HG03175 (cell line): ENCODE measurements around the gene MTF1.
A peak's percentile ranks its signal among the peaks of the same experiment; 100 is the strongest.
"Not testable (repeated sequence)": the region's sequence is repeated elsewhere in the genome, so short reads cannot be mapped to it uniquely, and the experiment has no call there.

Experiments used
- ATAC-seq: cut with Tn5 transposase; IDR thresholded peaks from one replicate; pipeline ENCODE4 v1.9.1; 2021; ENCODE audit warnings: mild to moderate bottlenecking, moderate library complexity; ENCODE audit not compliant: unreplicated experiment

Gene MTF1

GRCh38 chr1:37859507-37860345 lies at the start of gene MTF1:
Gene MTF1, minus strand, starts transcription at chr1:37859592. Its CDS starts 1,934 bp downstream, at chr1:37857658.
- ATAC-seq = peak; percentile 94

GRCh38 chr1:37908531-37908930 lies 49.1 kb upstream of the MTF1 start:
- ATAC-seq = not testable (repeated sequence)

- not testable (repeated sequence) for ATAC-seq
Observed at GRCh38 chr1:37907416-37908125, 48.2 kb upstream of the MTF1 start.

GRCh38 chr1:37906591-37906990 lies 47.2 kb upstream of the MTF1 start:
- ATAC-seq = not testable (repeated sequence)

- ATAC-seq = no peak
Observed at GRCh38 chr1:37905727-37906126, 46.3 kb upstream of the MTF1 start.

GRCh38 chr1:37903921-37904320 lies 44.5 kb upstream of the MTF1 start:
- not testable (repeated sequence) for ATAC-seq

GRCh38 chr1:37902983-37903382 lies 43.6 kb upstream of the MTF1 start:
- ATAC-seq = no peak

- no peak for ATAC-seq
Observed at GRCh38 chr1:37901893-37902225, 42.5 kb upstream of the MTF1 start.

GRCh38 chr1:37901191-37901892 lies 42.0 kb upstream of the MTF1 start:
- ATAC-seq = peak; percentile 57

GRCh38 chr1:37897563-37897962 lies 38.2 kb upstream of the MTF1 start:
- ATAC-seq = not testable (repeated sequence)

- ATAC-seq = no peak
Observed at GRCh38 chr1:37893673-37894072, 34.3 kb upstream of the MTF1 start.

GRCh38 chr1:37892151-37893047 lies 33.0 kb upstream of the MTF1 start:
- no peak for ATAC-seq

GRCh38 chr1:37890378-37891014 lies 31.1 kb upstream of the MTF1 start:
- no peak for ATAC-seq

- ATAC-seq = no peak
Observed at GRCh38 chr1:37888022-37888700, 28.8 kb upstream of the MTF1 start.

- ATAC-seq = no peak
Observed at GRCh38 chr1:37884145-37884544, 24.8 kb upstream of the MTF1 start.

GRCh38 chr1:37883671-37884070 lies 24.3 kb upstream of the MTF1 start:
- no peak for ATAC-seq

- no peak for ATAC-seq
Observed at GRCh38 chr1:37879865-37880264, 20.5 kb upstream of the MTF1 start.

GRCh38 chr1:37878071-37878470 lies 18.7 kb upstream of the MTF1 start:
- ATAC-seq = no peak

GRCh38 chr1:37875833-37876232 lies 16.4 kb upstream of the MTF1 start:
- no peak for ATAC-seq

GRCh38 chr1:37872692-37873091 lies 13.3 kb upstream of the MTF1 start:
- no peak for ATAC-seq
